Upper lobe of left lung (tissue), 4 donors: ENCODE measurements around the gene GDPD2.

Source experiments
- EP300 ChIP-seq, 4 donors: sonication (generic); formaldehyde crosslinking; IDR thresholded peaks; one replicate each; pipeline ENCODE4 v1.5.1; 2017; ENCODE audit warnings: antibody characterized with exemption in 4 of 4, control low read depth in 2 of 4
- POLR2A ChIP-seq, 4 donors: fragments of 450-650 bp; IDR thresholded peaks; one replicate each; pipeline ENCODE4 v1.5.1; 2016 to 2017; ENCODE audit warnings: antibody characterized with exemption in 4 of 4, mild to moderate bottlenecking in 2 of 4
- POLR2AphosphoS5 ChIP-seq, 2 donors: sonication (generic); formaldehyde crosslinking; IDR thresholded peaks; one replicate each; pipeline ENCODE4 v1.5.1; 2017; ENCODE audit warnings: antibody characterized with exemption in 2 of 2
- TF ChIP-seq, protein P1 (sequence below), 6 experiments: fragments of 450-650 bp in 4 of 6; fragments of 200-600 bp in 2 of 6; sonication (generic) in 2 of 6; IDR thresholded peaks; one replicate each; pipeline ENCODE4 v1.5.1; 2016 to 2019; ENCODE audit warnings: antibody characterized with exemption in 6 of 6

DNA sequence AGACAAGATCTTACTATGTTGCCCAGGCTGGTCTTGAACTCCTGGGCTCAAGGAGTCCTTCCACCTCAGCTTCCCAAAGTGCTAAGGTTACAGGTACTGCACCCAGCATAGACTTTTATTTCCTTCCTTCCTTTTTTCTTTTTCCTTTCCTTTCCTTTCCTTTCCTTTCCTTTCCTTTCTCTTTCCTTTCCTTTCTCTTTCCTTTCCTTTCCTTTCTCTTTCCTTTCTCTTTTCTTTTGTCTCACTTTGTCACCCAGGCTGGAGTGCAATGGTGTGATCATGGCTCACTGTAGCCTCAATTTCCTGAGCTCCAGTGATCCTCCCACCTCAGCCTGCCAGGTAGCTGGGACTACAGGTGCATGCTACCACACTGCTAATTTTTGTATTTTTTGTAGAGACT is 40.9 kb downstream of the GDPD2 start:
- TF ChIP-seq, protein P1, sequence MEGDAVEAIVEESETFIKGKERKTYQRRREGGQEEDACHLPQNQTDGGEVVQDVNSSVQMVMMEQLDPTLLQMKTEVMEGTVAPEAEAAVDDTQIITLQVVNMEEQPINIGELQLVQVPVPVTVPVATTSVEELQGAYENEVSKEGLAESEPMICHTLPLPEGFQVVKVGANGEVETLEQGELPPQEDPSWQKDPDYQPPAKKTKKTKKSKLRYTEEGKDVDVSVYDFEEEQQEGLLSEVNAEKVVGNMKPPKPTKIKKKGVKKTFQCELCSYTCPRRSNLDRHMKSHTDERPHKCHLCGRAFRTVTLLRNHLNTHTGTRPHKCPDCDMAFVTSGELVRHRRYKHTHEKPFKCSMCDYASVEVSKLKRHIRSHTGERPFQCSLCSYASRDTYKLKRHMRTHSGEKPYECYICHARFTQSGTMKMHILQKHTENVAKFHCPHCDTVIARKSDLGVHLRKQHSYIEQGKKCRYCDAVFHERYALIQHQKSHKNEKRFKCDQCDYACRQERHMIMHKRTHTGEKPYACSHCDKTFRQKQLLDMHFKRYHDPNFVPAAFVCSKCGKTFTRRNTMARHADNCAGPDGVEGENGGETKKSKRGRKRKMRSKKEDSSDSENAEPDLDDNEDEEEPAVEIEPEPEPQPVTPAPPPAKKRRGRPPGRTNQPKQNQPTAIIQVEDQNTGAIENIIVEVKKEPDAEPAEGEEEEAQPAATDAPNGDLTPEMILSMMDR (IDR thresholded peaks at IDR 0.05): no peak
- TF ChIP-seq POLR2A (IDR thresholded peaks at IDR 0.05): no peak
- TF ChIP-seq EP300 (IDR thresholded peaks at IDR 0.05): no peak
- no peak for TF ChIP-seq POLR2AphosphoS5 (IDR thresholded peaks at IDR 0.05)
